Bone marrow (tissue), 2 donors: ENCODE results near the gene COL11A2.
A peak's percentile ranks its signal among the peaks of the same experiment; 100 is the strongest.
"Not testable (repeated sequence)": the region's sequence is repeated elsewhere in the genome, so short reads cannot be mapped to it uniquely, and the experiment has no call there.

Experiments used
- DNase-seq, 2 donors: peaks; one replicate each; lab custom pipeline; 2025; lab: John Stamatoyannopoulos, UW

COL11A2 gene

GRCh38 chr6:33156561-33156960 lies 35.7 kb downstream of the COL11A2 start:
- DNase-seq = no peak

GRCh38 chr6:33154349-33154748 lies 37.9 kb downstream of the COL11A2 start:
- DNase-seq = no peak

GRCh38 chr6:33151050-33151449 lies 41.2 kb downstream of the COL11A2 start:
- DNase-seq = no peak

- DNase-seq = not testable (repeated sequence)
Observed at GRCh38 chr6:33150560-33150959, 41.7 kb downstream of the COL11A2 start.

GRCh38 chr6:33147807-33148666 lies 44.2 kb downstream of the COL11A2 start:
- peak in 1 of 2 donors; percentile 38 for DNase-seq

GRCh38 chr6:33144373-33144772 lies 47.9 kb downstream of the COL11A2 start:
- peak in 1 of 2 donors; percentile 95 for DNase-seq

GRCh38 chr6:33143113-33143770 lies 49.0 kb downstream of the COL11A2 start:
- DNase-seq = no peak

- no peak for DNase-seq
Observed at GRCh38 chr6:33142501-33143070, 49.7 kb downstream of the COL11A2 start.

- no peak for DNase-seq
Observed at GRCh38 chr6:33140556-33140955, 51.7 kb downstream of the COL11A2 start.

- peak in 1 of 2 donors; percentile 1 for DNase-seq
Observed at GRCh38 chr6:33139596-33140206, 52.6 kb downstream of the COL11A2 start.

GRCh38 chr6:33136310-33136900 lies 55.9 kb downstream of the COL11A2 start:
- DNase-seq = no peak

GRCh38 chr6:33132081-33132524 lies 60.2 kb downstream of the COL11A2 start:
- no peak for DNase-seq

GRCh38 chr6:33128318-33128717 lies 63.9 kb downstream of the COL11A2 start:
- DNase-seq = no peak

GRCh38 chr6:33126101-33126714 lies 66.1 kb downstream of the COL11A2 start:
- peak; percentile 3 to 16 for DNase-seq

GRCh38 chr6:33124947-33125346 lies 67.3 kb downstream of the COL11A2 start:
- no peak for DNase-seq

- DNase-seq = no peak
Observed at GRCh38 chr6:33124525-33124901, 67.8 kb downstream of the COL11A2 start.

GRCh38 chr6:33123732-33124524 lies 68.3 kb downstream of the COL11A2 start:
- DNase-seq = peak in 1 of 2 donors; percentile 17

GRCh38 chr6:33123181-33123580 lies 69.1 kb downstream of the COL11A2 start:
- DNase-seq = no peak

- DNase-seq = no peak
Observed at GRCh38 chr6:33120001-33120400, 72.3 kb downstream of the COL11A2 start.

GRCh38 chr6:33118525-33119123 lies 73.6 kb downstream of the COL11A2 start:
- DNase-seq = peak in 1 of 2 donors; percentile 70
